ENCODE data around the gene MCC. TPM values are rescaled to one million over a fixed set of nuclear protein-coding genes. Genes with fewer than 3 reads are reported as not detected.

Gene MCC
- total RNA-seq, 4 donors from 2014 or later: 17.1 to 90.7 (median 40.1) TPM

DNA sequence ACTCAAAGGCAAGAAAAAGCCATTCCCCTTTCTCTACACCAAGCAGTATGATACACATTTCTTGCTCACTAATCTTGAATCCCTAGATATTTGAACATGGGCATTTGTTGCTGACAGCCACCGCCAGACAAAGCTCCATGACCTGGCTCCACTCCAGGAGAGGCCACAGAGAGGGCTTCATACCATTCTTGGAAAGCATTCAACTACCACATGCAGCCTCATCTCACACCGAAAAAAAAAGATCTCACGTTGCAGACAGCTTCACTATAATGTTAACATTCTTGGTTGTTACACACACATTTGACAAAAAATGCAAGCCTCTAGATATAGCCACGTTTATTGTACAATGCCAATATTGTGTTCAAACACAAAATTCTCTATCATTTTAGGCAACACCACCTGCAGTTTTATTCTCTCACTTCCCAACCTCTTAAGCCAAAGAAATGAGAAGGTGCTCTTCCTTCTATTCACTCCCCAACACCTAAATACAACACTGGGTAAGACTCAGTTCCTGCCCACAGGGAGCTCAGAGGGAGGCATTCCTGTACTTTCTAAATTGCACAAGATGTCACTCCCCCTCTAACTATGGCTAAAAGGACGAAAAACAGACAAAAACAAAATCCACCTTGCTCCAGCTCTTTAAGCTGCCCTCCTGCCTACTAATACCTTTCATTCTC, 275.9 kb downstream of the MCC start:
- H3K9me3 ChIP-seq: no peaks in the 10 kb centered on the region
- no peaks in the 10 kb centered on the region for H3K4me1 ChIP-seq
- intact Hi-C loops (cut with DNase I; ENCODE audit: low total_unique reads): no loop called here
- H3K4me3 ChIP-seq: no peak overlapping the region
- no peak overlapping the region for H3K27ac ChIP-seq
- no peak for DNase-seq
- no peak for TF ChIP-seq POLR2A (IDR thresholded peaks at IDR 0.05)
- TF ChIP-seq, protein P1, sequence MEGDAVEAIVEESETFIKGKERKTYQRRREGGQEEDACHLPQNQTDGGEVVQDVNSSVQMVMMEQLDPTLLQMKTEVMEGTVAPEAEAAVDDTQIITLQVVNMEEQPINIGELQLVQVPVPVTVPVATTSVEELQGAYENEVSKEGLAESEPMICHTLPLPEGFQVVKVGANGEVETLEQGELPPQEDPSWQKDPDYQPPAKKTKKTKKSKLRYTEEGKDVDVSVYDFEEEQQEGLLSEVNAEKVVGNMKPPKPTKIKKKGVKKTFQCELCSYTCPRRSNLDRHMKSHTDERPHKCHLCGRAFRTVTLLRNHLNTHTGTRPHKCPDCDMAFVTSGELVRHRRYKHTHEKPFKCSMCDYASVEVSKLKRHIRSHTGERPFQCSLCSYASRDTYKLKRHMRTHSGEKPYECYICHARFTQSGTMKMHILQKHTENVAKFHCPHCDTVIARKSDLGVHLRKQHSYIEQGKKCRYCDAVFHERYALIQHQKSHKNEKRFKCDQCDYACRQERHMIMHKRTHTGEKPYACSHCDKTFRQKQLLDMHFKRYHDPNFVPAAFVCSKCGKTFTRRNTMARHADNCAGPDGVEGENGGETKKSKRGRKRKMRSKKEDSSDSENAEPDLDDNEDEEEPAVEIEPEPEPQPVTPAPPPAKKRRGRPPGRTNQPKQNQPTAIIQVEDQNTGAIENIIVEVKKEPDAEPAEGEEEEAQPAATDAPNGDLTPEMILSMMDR (IDR thresholded peaks at IDR 0.05): no peak
- no peaks in the 10 kb centered on the region for H3K27me3 ChIP-seq
- no peaks in the 10 kb centered on the region for H3K36me3 ChIP-seq

DNA sequence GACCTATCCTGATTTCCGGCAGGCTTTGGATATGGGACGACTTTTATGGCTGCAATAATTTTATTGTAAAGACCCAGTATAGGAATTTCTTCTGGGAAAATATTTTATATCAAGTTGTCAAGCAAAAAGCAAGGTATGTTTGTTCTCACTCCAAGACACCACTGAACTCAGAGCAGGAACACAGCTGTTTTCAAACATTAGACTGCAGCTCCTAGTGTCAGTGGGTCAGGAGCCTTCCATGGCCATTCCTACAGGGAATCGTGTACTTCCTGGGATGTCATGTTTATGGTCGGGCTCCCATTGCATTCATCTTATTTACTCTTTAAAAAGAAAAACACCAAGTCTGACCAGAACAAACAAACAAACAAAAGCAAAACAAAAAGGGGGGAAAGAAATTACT, 278.8 kb downstream of the MCC start:
- Histone ChIP-seq H3K9me3 (no peaks in the 10 kb centered on the region), H3K4me1 (no peaks in the 10 kb centered on the region), H3K27me3 (no peaks in the 10 kb centered on the region), H3K27ac (no peak overlapping the region), H3K4me3 (no peak overlapping the region), H3K36me3 (no peaks in the 10 kb centered on the region)
- no peak for DNase-seq
- intact Hi-C loops (cut with DNase I; ENCODE audit: low total_unique reads): no loop called here
- no peak for TF ChIP-seq POLR2A (IDR thresholded peaks at IDR 0.05)
- TF ChIP-seq, protein P1 (IDR thresholded peaks at IDR 0.05): no peak

DNA sequence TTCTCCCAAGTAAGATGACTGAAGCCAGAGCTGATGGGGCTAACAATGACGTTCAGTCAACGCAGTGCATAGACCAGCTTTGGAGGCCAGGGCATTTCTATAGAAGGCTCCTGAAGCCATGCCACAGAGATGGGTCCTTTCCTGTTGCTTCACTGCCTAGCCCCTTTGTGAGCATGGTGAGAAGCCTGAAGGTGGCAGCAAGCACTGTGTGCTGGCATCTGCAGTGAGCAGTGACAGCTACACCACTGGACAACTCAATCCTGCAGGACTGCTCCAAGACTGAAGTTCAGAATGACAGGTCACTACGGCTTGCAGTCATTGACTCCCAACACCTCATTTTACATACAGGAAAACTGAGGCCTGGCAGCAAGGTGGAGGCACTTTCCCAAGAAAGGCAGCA, 282.4 kb downstream of the MCC start:
- H3K36me3 ChIP-seq: no peaks in the 10 kb centered on the region
- TF ChIP-seq POLR2A (IDR thresholded peaks at IDR 0.05): no peak
- TF ChIP-seq, protein P1 (IDR thresholded peaks at IDR 0.05): no peak
- no peak overlapping the region for H3K27ac ChIP-seq
- no peaks in the 10 kb centered on the region for H3K27me3 ChIP-seq
- no peak overlapping the region for H3K4me3 ChIP-seq
- no peaks in the 10 kb centered on the region for H3K4me1 ChIP-seq
- intact Hi-C loops (cut with DNase I; ENCODE audit: low total_unique reads): no loop called here
- DNase-seq: no peak
- H3K9me3 ChIP-seq: no peaks in the 10 kb centered on the region

DNA sequence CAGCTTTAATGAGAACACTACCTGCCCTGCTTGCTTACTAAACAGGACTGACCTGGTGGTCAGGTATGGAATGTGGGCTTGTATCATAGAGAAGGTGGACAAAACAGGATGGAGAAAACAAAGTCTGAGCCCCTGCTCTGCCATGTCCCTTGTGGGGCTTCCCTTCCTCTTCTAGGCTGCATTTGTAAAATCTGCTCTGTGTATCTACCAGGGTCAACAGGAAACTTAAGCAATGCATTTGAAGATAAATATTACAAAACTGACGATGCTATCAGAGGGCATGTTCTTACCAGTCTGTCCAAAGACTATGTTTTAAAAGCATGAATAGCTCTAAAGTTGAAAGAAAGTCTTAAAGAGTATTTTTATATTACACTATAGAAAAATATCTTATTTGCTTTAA, 282.9 kb downstream of the MCC start:
- no peak overlapping the region for H3K27ac ChIP-seq
- no peaks in the 10 kb centered on the region for H3K36me3 ChIP-seq
- no peak for DNase-seq
- TF ChIP-seq, protein P1 (IDR thresholded peaks at IDR 0.05): no peak
- TF ChIP-seq POLR2A (IDR thresholded peaks at IDR 0.05): no peak
- intact Hi-C loops (cut with DNase I; ENCODE audit: low total_unique reads): no loop called here
- H3K4me3 ChIP-seq: no peak overlapping the region
- no peaks in the 10 kb centered on the region for H3K9me3 ChIP-seq
- no peaks in the 10 kb centered on the region for H3K4me1 ChIP-seq
- no peaks in the 10 kb centered on the region for H3K27me3 ChIP-seq

DNA sequence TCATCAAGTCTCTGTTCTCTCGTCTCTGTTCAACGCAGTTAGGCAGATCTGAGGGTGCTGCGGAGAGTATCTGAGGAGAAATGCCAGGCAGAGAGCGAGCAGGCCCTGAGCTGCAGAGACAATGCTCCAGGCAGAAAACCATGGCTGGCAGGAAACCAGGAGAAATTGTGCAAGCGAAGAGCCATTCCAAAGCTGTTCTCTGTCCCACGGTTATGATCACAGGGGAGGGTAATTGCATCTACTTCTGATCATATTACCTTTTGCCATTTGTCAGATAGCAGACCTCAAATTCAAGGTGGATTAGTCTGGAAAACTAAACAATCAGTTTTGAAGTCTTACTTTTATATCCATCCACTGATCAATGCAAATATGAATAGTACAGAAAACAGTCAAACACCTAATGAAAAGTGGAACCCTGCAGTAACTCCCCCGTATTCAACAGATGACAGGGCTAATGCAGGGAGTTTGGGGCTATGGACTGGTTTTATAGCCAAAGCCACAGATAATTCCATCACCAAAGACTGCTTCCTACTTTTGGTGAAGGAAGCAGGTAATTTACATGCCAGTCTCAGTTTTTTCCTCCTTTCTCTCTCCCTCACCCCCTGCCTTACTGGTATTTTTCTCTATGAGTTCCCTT, 283.6 kb downstream of the MCC start:
- DNase-seq: peak; percentile 62 to 64
- Histone ChIP-seq H3K4me3 (no peak overlapping the region), H3K27me3 (no peaks in the 10 kb centered on the region), H3K27ac (no peak overlapping the region), H3K9me3 (no peaks in the 10 kb centered on the region), H3K4me1 (no peaks in the 10 kb centered on the region), H3K36me3 (no peaks in the 10 kb centered on the region)
- intact Hi-C loops (cut with DNase I; ENCODE audit: low total_unique reads): no loop called here
- TF ChIP-seq, protein P1 (IDR thresholded peaks at IDR 0.05): no peak

Measured in uterus (tissue), 4 donors.